Measurements from ENCODE around the gene SSMEM1. TPM values are rescaled to one million over a fixed set of nuclear protein-coding genes. Genes with fewer than 3 reads are reported as not detected.
"Not testable (repeated sequence)": the region's sequence is repeated elsewhere in the genome, so short reads cannot be mapped to it uniquely, and the experiment has no call there.

Gene SSMEM1
- total RNA-seq, 6 donors from 2014 or later = not detected

- ATAC-seq (ENCODE audit: low FRiP score in 2 of 2) (no peak), DNase-seq (no peak)
- Histone ChIP-seq H3K36me3 (no peaks in the 10 kb centered on the region), H3K9me3 (no peaks in the 10 kb centered on the region), H3K27me3 (no peaks in the 10 kb centered on the region), H3K4me1 (no peaks in the 10 kb centered on the region), H3K27ac (no peak overlapping the region), H3K4me3 (no peak overlapping the region)
- TF ChIP-seq, protein P1, sequence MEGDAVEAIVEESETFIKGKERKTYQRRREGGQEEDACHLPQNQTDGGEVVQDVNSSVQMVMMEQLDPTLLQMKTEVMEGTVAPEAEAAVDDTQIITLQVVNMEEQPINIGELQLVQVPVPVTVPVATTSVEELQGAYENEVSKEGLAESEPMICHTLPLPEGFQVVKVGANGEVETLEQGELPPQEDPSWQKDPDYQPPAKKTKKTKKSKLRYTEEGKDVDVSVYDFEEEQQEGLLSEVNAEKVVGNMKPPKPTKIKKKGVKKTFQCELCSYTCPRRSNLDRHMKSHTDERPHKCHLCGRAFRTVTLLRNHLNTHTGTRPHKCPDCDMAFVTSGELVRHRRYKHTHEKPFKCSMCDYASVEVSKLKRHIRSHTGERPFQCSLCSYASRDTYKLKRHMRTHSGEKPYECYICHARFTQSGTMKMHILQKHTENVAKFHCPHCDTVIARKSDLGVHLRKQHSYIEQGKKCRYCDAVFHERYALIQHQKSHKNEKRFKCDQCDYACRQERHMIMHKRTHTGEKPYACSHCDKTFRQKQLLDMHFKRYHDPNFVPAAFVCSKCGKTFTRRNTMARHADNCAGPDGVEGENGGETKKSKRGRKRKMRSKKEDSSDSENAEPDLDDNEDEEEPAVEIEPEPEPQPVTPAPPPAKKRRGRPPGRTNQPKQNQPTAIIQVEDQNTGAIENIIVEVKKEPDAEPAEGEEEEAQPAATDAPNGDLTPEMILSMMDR (IDR thresholded peaks at IDR 0.05) = no peak
- TF ChIP-seq POLR2A (IDR thresholded peaks at IDR 0.05) (no peak), EP300 (IDR thresholded peaks at IDR 0.05) (no peak), POLR2AphosphoS5 (IDR thresholded peaks at IDR 0.05) (no peak)
- 88 to 93% methylated on average over 2 of the region's 2 CpGs for WGBS, 2 donors
These were observed 26.4 kb downstream of the SSMEM1 start for GRCh38 chr7:130234078-130234477.

DNA sequence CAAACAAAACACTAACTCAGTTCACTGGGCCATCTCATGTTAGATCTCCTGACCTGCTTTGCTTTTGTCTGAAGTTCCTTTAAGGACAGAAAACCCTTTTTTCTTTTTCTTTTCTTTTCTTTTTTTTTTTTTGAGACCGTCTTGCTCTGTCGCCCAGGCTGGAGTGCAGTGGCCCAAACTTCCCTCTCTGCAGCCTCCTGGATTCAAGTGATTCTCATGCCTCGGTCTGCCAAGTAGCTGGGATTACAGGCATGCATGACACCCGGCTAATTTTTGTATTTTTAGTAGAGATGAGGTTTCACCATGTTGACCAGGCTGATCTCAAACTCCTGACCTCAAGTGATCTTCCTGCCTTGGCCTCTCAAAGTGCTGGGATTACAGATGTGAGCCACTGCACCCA is 28.7 kb downstream of the SSMEM1 start:
- ATAC-seq (ENCODE audit: low FRiP score in 2 of 2); H3K4me1 ChIP-seq; DNase-seq; H3K36me3 ChIP-seq; H3K27me3 ChIP-seq; H3K27ac ChIP-seq; H3K4me3 ChIP-seq; H3K9me3 ChIP-seq: not testable (repeated sequence)
- WGBS, 2 donors = 85 to 98% methylated on average over 4 of the region's 4 CpGs

- ATAC-seq (ENCODE audit: low FRiP score in 2 of 2) = no peak
- no peak overlapping the region for H3K27ac ChIP-seq
These were observed 32.6 kb downstream of the SSMEM1 start for GRCh38 chr7:130240240-130240639.

GRCh38 chr7:130242198-130243014 is 34.7 kb downstream of the SSMEM1 start:
- 35 to 39% methylated on average over 5 of the region's 5 CpGs for WGBS, 2 donors
- H3K27ac ChIP-seq = no peak overlapping the region
- no peak for TF ChIP-seq POLR2AphosphoS5 (IDR thresholded peaks at IDR 0.05)
- TF ChIP-seq EP300 (IDR thresholded peaks at IDR 0.05) = no peak
- TF ChIP-seq, protein P1 (IDR thresholded peaks at IDR 0.05) = peak; percentile 45 to 71 (median 62)
- no peak for TF ChIP-seq POLR2A (IDR thresholded peaks at IDR 0.05)
- no peaks in the 10 kb centered on the region for H3K4me1 ChIP-seq
- ATAC-seq (ENCODE audit: low FRiP score in 2 of 2) (peak in 1 of 2 donors; percentile 86), DNase-seq (peak in 1 of 2 donors; percentile 47)
- H3K27me3 ChIP-seq = no peaks in the 10 kb centered on the region
- no peaks in the 10 kb centered on the region for H3K9me3 ChIP-seq
- no peak overlapping the region for H3K4me3 ChIP-seq
- no peaks in the 10 kb centered on the region for H3K36me3 ChIP-seq

More at GRCh38 chr7:130240240-130240639, 32.6 kb downstream of the SSMEM1 start:
- H3K9me3 ChIP-seq = no peaks in the 10 kb centered on the region
- DNase-seq = no peak
- H3K27me3 ChIP-seq = no peaks in the 10 kb centered on the region
- no peaks in the 10 kb centered on the region for H3K36me3 ChIP-seq
- H3K4me3 ChIP-seq = no peak overlapping the region
- 82 to 100% methylated on average over 1 of the region's 1 CpG for WGBS, 2 donors
- no peaks in the 10 kb centered on the region for H3K4me1 ChIP-seq
- TF ChIP-seq POLR2A (IDR thresholded peaks at IDR 0.05) = no peak
- TF ChIP-seq POLR2AphosphoS5 (IDR thresholded peaks at IDR 0.05) = no peak

GRCh38 chr7:130243486-130243885 is 35.8 kb downstream of the SSMEM1 start:
- peak in 1 of 2 donors; percentile 53 for ATAC-seq (ENCODE audit: low FRiP score in 2 of 2)
- H3K27ac ChIP-seq, H3K4me3 ChIP-seq, H3K4me1 ChIP-seq, H3K36me3 ChIP-seq, H3K9me3 ChIP-seq, H3K27me3 ChIP-seq, DNase-seq: not testable (repeated sequence)
- WGBS, 2 donors = 29 to 30% methylated on average over 1 of the region's 1 CpG

DNA sequence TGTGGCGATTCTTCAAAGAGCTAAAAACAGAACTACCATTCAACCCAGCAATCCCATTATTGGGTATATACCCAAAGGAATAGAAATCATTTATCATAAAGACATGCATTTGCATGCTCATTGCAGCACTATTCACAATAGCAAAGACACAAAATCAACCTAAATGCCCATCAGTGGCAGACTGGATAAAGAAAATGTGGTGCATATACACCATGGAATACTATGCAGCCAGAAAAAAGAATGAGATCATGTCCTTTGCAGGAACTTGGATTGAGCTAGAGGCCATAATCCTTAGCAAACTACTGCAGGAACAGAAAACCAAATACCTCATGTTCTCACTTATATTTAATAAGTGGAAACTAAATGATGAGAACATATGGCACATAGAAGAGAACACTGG is 38.8 kb downstream of the SSMEM1 start:
- WGBS, 2 donors = 94 to 100% methylated on average over 1 of the region's 1 CpG
- not testable (repeated sequence) for ATAC-seq (ENCODE audit: low FRiP score in 2 of 2); H3K27ac ChIP-seq; H3K4me3 ChIP-seq; H3K36me3 ChIP-seq; H3K4me1 ChIP-seq; H3K27me3 ChIP-seq; DNase-seq; H3K9me3 ChIP-seq

DNA sequence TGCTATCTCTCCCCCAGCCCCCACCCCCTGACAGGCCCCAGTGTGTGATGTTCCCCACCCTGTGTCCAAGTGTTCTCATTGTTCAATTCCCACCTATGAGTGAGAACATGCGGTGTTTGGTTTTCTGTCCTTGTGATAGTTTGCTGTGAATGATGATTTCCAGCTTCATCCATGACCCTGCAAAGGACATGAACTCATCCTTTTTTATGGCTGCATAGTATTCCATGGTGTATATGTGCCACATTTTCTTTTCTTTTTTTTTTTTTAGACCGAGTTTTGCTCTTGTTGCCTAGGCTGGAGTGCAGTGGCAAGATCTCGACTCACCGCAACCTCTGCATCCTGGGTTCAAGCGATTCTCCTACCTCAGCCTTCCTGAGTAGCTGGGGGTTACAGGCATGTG is 41.2 kb downstream of the SSMEM1 start:
- H3K9me3 ChIP-seq; H3K36me3 ChIP-seq; H3K27me3 ChIP-seq; H3K4me1 ChIP-seq; ATAC-seq (ENCODE audit: low FRiP score in 2 of 2); DNase-seq; H3K27ac ChIP-seq; H3K4me3 ChIP-seq: not testable (repeated sequence)
- 97% methylated on average over 5 of the region's 5 CpGs for WGBS, 2 donors

DNA sequence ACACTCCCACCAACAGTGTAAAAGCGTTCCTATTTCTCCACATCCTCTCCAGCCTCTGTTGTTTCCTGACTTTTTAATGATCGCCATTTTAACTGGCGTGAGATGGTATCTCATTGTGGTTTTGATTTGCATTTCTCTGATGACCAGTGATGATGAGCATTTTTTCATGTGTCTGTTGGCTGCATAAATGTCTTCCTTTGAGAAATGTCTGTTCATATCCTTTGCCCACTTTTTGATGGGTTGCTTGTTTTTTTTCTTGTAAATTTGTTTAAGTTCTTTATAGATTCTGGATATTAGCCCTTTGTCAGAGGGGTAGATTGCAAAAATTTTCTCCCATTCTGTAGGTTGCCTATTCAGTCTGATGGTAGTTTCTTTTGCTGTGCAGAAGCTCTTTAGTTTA is 42.0 kb downstream of the SSMEM1 start:
- not testable (repeated sequence) for DNase-seq; H3K36me3 ChIP-seq; H3K27ac ChIP-seq; H3K4me3 ChIP-seq; H3K27me3 ChIP-seq; ATAC-seq (ENCODE audit: low FRiP score in 2 of 2); H3K9me3 ChIP-seq; H3K4me1 ChIP-seq
- 86% methylated on average over 3 of the region's 3 CpGs for WGBS, 2 donors
